ENCODE measurements around the gene ADIPOQ. TPM values are rescaled to one million over a fixed set of nuclear protein-coding genes. Genes with fewer than 3 reads are reported as not detected.
"Not testable (repeated sequence)": the region's sequence is repeated elsewhere in the genome, so short reads cannot be mapped to it uniquely, and the experiment has no call there.

Gene ADIPOQ
- total RNA-seq, 1 experiment from 2014 or later, result not detected

- DNase-seq (ENCODE audit: low spot score); in situ Hi-C loops (cut with HindIII; ENCODE audit: low sequenced_read_pairs): not testable (repeated sequence)
These were observed 47.2 kb downstream of the ADIPOQ start for GRCh38 chr3:186889698-186890097.

DNA sequence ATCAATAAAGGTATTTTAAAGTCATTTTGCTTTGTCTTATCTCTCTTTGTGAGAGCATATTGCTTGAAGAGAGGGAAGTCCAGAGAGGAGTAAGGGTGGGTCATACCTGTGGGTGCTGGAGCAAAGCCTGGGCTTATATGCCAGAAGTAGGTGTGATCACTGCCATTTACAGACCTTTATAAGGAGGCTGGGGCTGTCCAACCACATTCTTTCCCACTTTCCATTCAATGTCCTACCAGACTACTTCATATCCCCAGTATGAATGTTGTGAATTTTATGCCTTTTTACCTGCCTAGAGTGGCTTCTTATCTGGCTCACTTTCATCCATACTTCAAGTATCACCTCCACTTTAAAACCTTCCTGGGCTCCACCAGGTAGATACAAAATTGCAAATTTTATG, 48.4 kb downstream of the ADIPOQ start:
- in situ Hi-C loops (cut with HindIII; ENCODE audit: low sequenced_read_pairs), result no loop called here
- DNase-seq (ENCODE audit: low spot score), result no peak

GRCh38 chr3:186893071-186893470, 50.6 kb downstream of the ADIPOQ start:
- DNase-seq (ENCODE audit: low spot score); in situ Hi-C loops (cut with HindIII; ENCODE audit: low sequenced_read_pairs): not testable (repeated sequence)

DNA sequence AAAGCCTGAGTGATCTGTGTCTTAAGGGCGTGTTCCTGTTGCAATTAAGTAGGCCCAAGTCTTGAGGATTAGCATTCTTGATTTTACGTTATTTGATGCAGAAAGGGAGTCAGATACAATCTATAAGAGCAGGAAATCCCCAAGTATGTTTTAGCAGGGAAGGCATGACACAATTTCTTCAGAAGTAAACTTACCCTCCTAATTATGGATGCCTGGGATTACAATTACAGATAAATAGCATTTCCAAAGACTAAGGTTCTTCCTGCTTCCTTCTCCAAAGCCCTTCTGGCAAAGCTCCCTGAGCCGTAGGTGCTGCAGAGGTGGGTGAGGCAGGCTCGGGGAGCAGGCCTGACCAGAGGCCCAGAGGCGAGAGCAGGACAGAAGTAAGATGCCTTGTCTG, 52.9 kb downstream of the ADIPOQ start:
- no peak for DNase-seq (ENCODE audit: low spot score)

DNA sequence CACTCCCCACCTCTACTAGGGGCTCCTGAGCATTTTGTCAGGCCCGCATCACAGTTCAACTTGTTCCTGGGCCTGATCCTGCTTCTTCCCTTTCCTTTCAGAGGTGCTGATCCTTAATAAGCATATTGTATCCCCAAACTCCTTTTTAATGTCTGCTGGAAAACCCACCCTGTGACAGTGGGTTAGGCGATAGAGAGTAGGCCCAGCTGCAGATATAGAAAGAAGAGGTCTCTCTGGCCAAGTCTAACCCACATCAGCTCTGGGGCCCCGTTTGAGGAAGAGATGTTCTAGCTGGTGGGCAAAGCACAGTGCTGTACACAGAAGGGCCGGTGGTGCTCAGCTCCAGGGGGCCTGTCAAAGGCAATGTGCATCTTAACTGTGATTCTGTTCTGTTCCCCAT, 53.5 kb downstream of the ADIPOQ start:
- no peak for DNase-seq (ENCODE audit: low spot score)
- in situ Hi-C loops (cut with HindIII; ENCODE audit: low sequenced_read_pairs), result no loop called here

More for the DNA sequence above, 52.9 kb downstream of the ADIPOQ start:
- in situ Hi-C loops (cut with HindIII; ENCODE audit: low sequenced_read_pairs), result no loop called here

GRCh38 chr3:186896875-186897274, 54.4 kb downstream of the ADIPOQ start:
- no peak for DNase-seq (ENCODE audit: low spot score)
- in situ Hi-C loops (cut with HindIII; ENCODE audit: low sequenced_read_pairs), result no loop called here

- no peak for DNase-seq (ENCODE audit: low spot score)
- in situ Hi-C loops (cut with HindIII; ENCODE audit: low sequenced_read_pairs), result no loop called here
These were observed 58.7 kb downstream of the ADIPOQ start for GRCh38 chr3:186901135-186901734.

- DNase-seq (ENCODE audit: low spot score), result no peak
- in situ Hi-C loops (cut with HindIII; ENCODE audit: low sequenced_read_pairs), result no loop called here
These were observed 59.6 kb downstream of the ADIPOQ start for GRCh38 chr3:186902154-186902553.

- DNase-seq (ENCODE audit: low spot score), result no peak
- in situ Hi-C loops (cut with HindIII; ENCODE audit: low sequenced_read_pairs), result no loop called here
These were observed 60.2 kb downstream of the ADIPOQ start for GRCh38 chr3:186902713-186903112.

GRCh38 chr3:186903676-186904075, 61.2 kb downstream of the ADIPOQ start:
- DNase-seq (ENCODE audit: low spot score); in situ Hi-C loops (cut with HindIII; ENCODE audit: low sequenced_read_pairs): not testable (repeated sequence)

GRCh38 chr3:186907075-186907474, 64.6 kb downstream of the ADIPOQ start:
- in situ Hi-C loops (cut with HindIII; ENCODE audit: low sequenced_read_pairs); DNase-seq (ENCODE audit: low spot score): not testable (repeated sequence)

Other genes with a start within 250 kb of the ADIPOQ start
- not detected in 2 replicates for gene AHSG, start 229.7 kb upstream of the ADIPOQ start, total RNA-seq (2014; rRNA removed; shearing (Covaris generic))
- gene FETUB, start 202.3 kb upstream of the ADIPOQ start, total RNA-seq (2014; rRNA removed; shearing (Covaris generic)), result not detected in 2 replicates
- gene HRG, start 176.7 kb upstream of the ADIPOQ start, total RNA-seq (2014; rRNA removed; shearing (Covaris generic)), result not detected in 2 replicates
- not detected in 2 replicates for gene KNG1, start 125.4 kb upstream of the ADIPOQ start, total RNA-seq (2014; rRNA removed; shearing (Covaris generic))
- 215 and 286 TPM in 2 replicates for gene EIF4A2, start 59.1 kb upstream of the ADIPOQ start, total RNA-seq (2014; rRNA removed; shearing (Covaris generic))
- gene RFC4, start 36.2 kb upstream of the ADIPOQ start, total RNA-seq (2014; rRNA removed; shearing (Covaris generic)), result 53.7 and 76.8 TPM in 2 replicates
- gene ST6GAL1, start 87.8 kb downstream of the ADIPOQ start, total RNA-seq (2014; rRNA removed; shearing (Covaris generic)), result 3.6 and 11.8 TPM in 2 replicates